A673 (cell line): ENCODE data around the gene ZNF431. TPM values are rescaled to one million over a fixed set of nuclear protein-coding genes. Genes with fewer than 3 reads are reported as not detected.

Experiments
- BruUV-seq: library from RNA; stranded (reverse); fragments of 400-500 nt; replicated peaks from 2 replicates; lab custom pipeline; 2021; lab: Mats Ljungman, UMichigan
- CTCF ChIA-PET: fragments of 300-600 bp; sonication (Branson Sonifier 250); formaldehyde crosslinking; loops from one replicate; lab custom pipeline; 2022; ENCODE audit warnings: antibody characterized with exemption; lab: Charles Lee
- POLR2A ChIA-PET: fragments of 300-600 bp; sonication (Branson Sonifier 250); formaldehyde crosslinking; loops from one replicate; lab custom pipeline; 2022; ENCODE audit warnings: antibody characterized with exemption; ENCODE audit not compliant: low non-redundant PET; lab: Charles Lee
- DNase-seq: peaks from one replicate; pipeline ENCODE4 v3.0.0-alpha.2; 2015; ENCODE audit warnings: low spot score
- H3K27ac ChIP-seq: fragments of 200-600 bp; sonication (generic); 2 replicates; pipeline ENCODE4 v1.5.1; 2016; ENCODE audit warnings: mixed run types, low read depth, mild to moderate bottlenecking, mixed read lengths, antibody characterized with exemption, low read length; ENCODE audit not compliant: poor library complexity, severe bottlenecking
- H3K27me3 ChIP-seq: fragments of 200-600 bp; sonication (generic); replicated peaks from 2 replicates; pipeline ENCODE4 v1.6.1; 2017; ENCODE audit warnings: mixed run types, low read depth, mild to moderate bottlenecking, mixed read lengths, antibody characterized with exemption, low read length; ENCODE audit not compliant: insufficient read depth, poor library complexity
- H3K36me3 ChIP-seq: fragments of 200-600 bp; sonication (generic); 2 replicates; pipeline ENCODE4 v1.6.1; 2016; ENCODE audit warnings: mixed run types, mild to moderate bottlenecking, mixed read lengths, antibody characterized with exemption, low read length; ENCODE audit not compliant: insufficient read depth, poor library complexity, severe bottlenecking
- H3K4me1 ChIP-seq: fragments of 200-600 bp; sonication (generic); 2 replicates; pipeline ENCODE4 v1.6.1; 2017; ENCODE audit warnings: mixed run types, mild to moderate bottlenecking, mixed read lengths, antibody characterized with exemption, low read length; ENCODE audit not compliant: insufficient read depth, poor library complexity, severe bottlenecking
- H3K4me3 ChIP-seq: fragments of 200-600 bp; sonication (generic); 2 replicates; pipeline ENCODE4 v1.5.1; 2016; ENCODE audit warnings: low read depth, mixed run types, mild to moderate bottlenecking, mixed read lengths, low read length; ENCODE audit not compliant: poor library complexity, severe bottlenecking
- H3K9me3 ChIP-seq: fragments of 200-600 bp; sonication (generic); 2 replicates; pipeline ENCODE4 v1.6.1; 2016; ENCODE audit warnings: mixed run types, low read depth, mild to moderate bottlenecking, mixed read lengths, antibody characterized with exemption, low read length; ENCODE audit not compliant: poor library complexity, severe bottlenecking
- CTCF ChIP-seq: fragments of 300-800, 200-600 bp; sonication (generic); conservative IDR thresholded peaks from 2 replicates; pipeline ENCODE4 v1.5.1; 2017; ENCODE audit warnings: low read depth, mild to moderate bottlenecking, antibody characterized with exemption, low read length, moderate library complexity, mixed read lengths
- EZH2 ChIP-seq: fragments of 200-600 bp; sonication (generic); IDR thresholded peaks from 2 replicates; pipeline ENCODE4 v1.6.1; 2017; ENCODE audit warnings: borderline replicate concordance, low read depth, mild to moderate bottlenecking, mixed read lengths, antibody characterized with exemption, low read length; ENCODE audit not compliant: poor library complexity, severe bottlenecking
- intact Hi-C: fragments of 100-400 bp; cut with micrococcal nuclease; formaldehyde crosslinking; loops from one replicate; pipeline ENCODE4 v1.10.0; 2022; ENCODE audit not compliant: unreplicated experiment
- total RNA-seq: library from RNA; stranded (reverse); gene quantifications from 2 replicates; pipeline ENCODE4 v1.2.3, GENCODE V29; 2021

Gene ZNF431
- total RNA-seq, 1 experiment from 2014 or later = 16.6 TPM

- Histone ChIP-seq H3K36me3 (peaks cover 4% of the 10 kb centered on the region), H3K27me3 (no peaks in the 10 kb centered on the region), H3K9me3 (peaks cover 7% of the 10 kb centered on the region), H3K27ac (no peak overlapping the region), H3K4me1 (no peaks in the 10 kb centered on the region), H3K4me3 (no peak overlapping the region)
- no peak for DNase-seq
- POLR2A ChIA-PET = interaction anchor here (0.7 kb wide), 1 partner anchor 702 kb away, joined by 4 read pairs; no protein-coding TSS in a partner anchor
- no TSS peak for BruUV-seq
- TF ChIP-seq CTCF = no peak
- no peak for TF ChIP-seq EZH2
- intact Hi-C loops = no loop called here
- CTCF ChIA-PET = no interaction called here
These were observed 15.8 kb upstream of the ZNF431 start for GRCh38 chr19:21126078-21126477.

- ChIA-PET CTCF (no interaction called here), POLR2A (no interaction called here)
- DNase-seq = no peak
- intact Hi-C loops = no loop called here
- H3K27me3 ChIP-seq = no peaks in the 10 kb centered on the region
- no peak overlapping the region for H3K4me3 ChIP-seq
- H3K27ac ChIP-seq = no peak overlapping the region
- peaks cover 7% of the 10 kb centered on the region for H3K9me3 ChIP-seq
- H3K36me3 ChIP-seq = peaks cover 4% of the 10 kb centered on the region
- TF ChIP-seq EZH2 = no peak
- no peak for TF ChIP-seq CTCF
- no TSS peak for BruUV-seq
- H3K4me1 ChIP-seq = no peaks in the 10 kb centered on the region
These were observed 14.8 kb upstream of the ZNF431 start for GRCh38 chr19:21127001-21127400.

- ChIA-PET POLR2A (no interaction called here), CTCF (no interaction called here)
- BruUV-seq = no TSS peak
These were observed 13.9 kb upstream of the ZNF431 start for GRCh38 chr19:21127898-21128297.

More at GRCh38 chr19:21127898-21128297, 13.9 kb upstream of the ZNF431 start:
- Histone ChIP-seq H3K27me3 (no peaks in the 10 kb centered on the region), H3K27ac (no peak overlapping the region), H3K4me1 (no peaks in the 10 kb centered on the region), H3K36me3 (no peaks in the 10 kb centered on the region), H3K4me3 (no peak overlapping the region), H3K9me3 (peaks cover 4% of the 10 kb centered on the region)
- no peak for DNase-seq
- TF ChIP-seq EZH2 (no peak), CTCF (no peak)
- intact Hi-C loops = no loop called here
